Stimulated activated CD4-positive, alpha-beta T cell treated with anti-CD3 and anti-CD28 coated beads, Interleukin-15, amount 100 ng/mL, for 48 hours (primary cell): ENCODE data around the gene S100A3.
"Not testable (repeated sequence)": the region's sequence is repeated elsewhere in the genome, so short reads cannot be mapped to it uniquely, and the experiment has no call there.

Experiments
- DNase-seq, 2 donors: peaks; one replicate each; pipeline ENCODE4 v3.0.0-alpha.2; 2020; ENCODE audit warnings: low read depth in 2 of 2

Gene S100A3

GRCh38 chr1:153535242-153536011 is 13.6 kb downstream of the S100A3 start, which contains the start of gene S100A6:
Gene S100A6, minus strand, starts transcription at chr1:153535991. Its CDS starts 652 bp downstream, at chr1:153535339.
- no peak for DNase-seq

GRCh38 chr1:153534925-153535241 is 14.2 kb downstream of the S100A3 start:
- no peak for DNase-seq

GRCh38 chr1:153534226-153534924 is 14.7 kb downstream of the S100A3 start:
- DNase-seq = no peak

GRCh38 chr1:153533689-153534201 is 15.3 kb downstream of the S100A3 start:
- DNase-seq = no peak

- DNase-seq = peak; percentile 62 to 78
Measured at GRCh38 chr1:153532769-153533599, 16.1 kb downstream of the S100A3 start.

- no peak for DNase-seq
Measured at GRCh38 chr1:153532181-153532580, 16.9 kb downstream of the S100A3 start.

- DNase-seq = no peak
Measured at GRCh38 chr1:153531638-153532037, 17.4 kb downstream of the S100A3 start.

- no peak for DNase-seq
Measured at GRCh38 chr1:153527683-153528040, 21.4 kb downstream of the S100A3 start.

- DNase-seq = no peak
Measured at GRCh38 chr1:153527023-153527682, 21.9 kb downstream of the S100A3 start.

GRCh38 chr1:153526132-153526543 is 22.9 kb downstream of the S100A3 start:
- no peak for DNase-seq

- no peak for DNase-seq
Measured at GRCh38 chr1:153525088-153525728, 23.9 kb downstream of the S100A3 start.

GRCh38 chr1:153522353-153523048 is 26.6 kb downstream of the S100A3 start:
- not testable (repeated sequence) for DNase-seq

GRCh38 chr1:153521808-153522207 is 27.2 kb downstream of the S100A3 start:
- DNase-seq = not testable (repeated sequence)

GRCh38 chr1:153520818-153521476 is 28.1 kb downstream of the S100A3 start:
- DNase-seq = no peak

- DNase-seq = not testable (repeated sequence)
Measured at GRCh38 chr1:153520137-153520691, 28.8 kb downstream of the S100A3 start.

GRCh38 chr1:153519242-153519641 is 29.8 kb downstream of the S100A3 start:
- DNase-seq = no peak

GRCh38 chr1:153515504-153516394 is 33.3 kb downstream of the S100A3 start:
- DNase-seq = no peak

- DNase-seq = no peak
Measured at GRCh38 chr1:153513666-153514065, 35.4 kb downstream of the S100A3 start.

- DNase-seq = no peak
Measured at GRCh38 chr1:153513023-153513422, 36.0 kb downstream of the S100A3 start.
